Activated T-cell treated with anti-CD3 and anti-CD28 coated beads, Interleukin-2, amount 50 U/mL, for 4 hours (primary cell): ENCODE data around the gene CYP51A1. TPM values are rescaled to one million over a fixed set of nuclear protein-coding genes. Genes with fewer than 3 reads are reported as not detected.
"Not testable (repeated sequence)": the region's sequence is repeated elsewhere in the genome, so short reads cannot be mapped to it uniquely, and the experiment has no call there.

Source experiments
- ATAC-seq, 2 donors: fragments of 200-7000 bp; cut with Tn5 transposase; one replicate each; pipeline ENCODE4 v1.10.0; 2021
- DNase-seq: peaks from one replicate; pipeline ENCODE4 v3.0.0-alpha.2; 2020
- H3K27me3 Mint-ChIP-seq: one replicate; pipeline ENCODE4 v1.8.0; 2021; ENCODE audit warnings: low read depth, mixed read lengths
- H3K36me3 Mint-ChIP-seq: one replicate; pipeline ENCODE4 v1.8.0; 2022; ENCODE audit warnings: mixed read lengths; ENCODE audit not compliant: insufficient read depth
- H3K4me1 Mint-ChIP-seq: one replicate; pipeline ENCODE4 v1.8.0; 2021; ENCODE audit warnings: low read depth, mixed read lengths
- H3K4me3 Mint-ChIP-seq: one replicate; pipeline ENCODE4 v1.8.0; 2021; ENCODE audit warnings: mild to moderate bottlenecking, moderate library complexity, mixed read lengths
- H3K9me3 Mint-ChIP-seq: one replicate; pipeline ENCODE4 v1.8.0; 2021; ENCODE audit warnings: mixed read lengths
- total RNA-seq, 3 donors: library from RNA; stranded (reverse); gene quantifications; one replicate each; pipeline ENCODE4 v1.2.1, GENCODE V29; 2021

CYP51A1 gene
- total RNA-seq, 3 donors from 2014 or later, result 42.2 to 44.8 (median 43.4) TPM

DNA sequence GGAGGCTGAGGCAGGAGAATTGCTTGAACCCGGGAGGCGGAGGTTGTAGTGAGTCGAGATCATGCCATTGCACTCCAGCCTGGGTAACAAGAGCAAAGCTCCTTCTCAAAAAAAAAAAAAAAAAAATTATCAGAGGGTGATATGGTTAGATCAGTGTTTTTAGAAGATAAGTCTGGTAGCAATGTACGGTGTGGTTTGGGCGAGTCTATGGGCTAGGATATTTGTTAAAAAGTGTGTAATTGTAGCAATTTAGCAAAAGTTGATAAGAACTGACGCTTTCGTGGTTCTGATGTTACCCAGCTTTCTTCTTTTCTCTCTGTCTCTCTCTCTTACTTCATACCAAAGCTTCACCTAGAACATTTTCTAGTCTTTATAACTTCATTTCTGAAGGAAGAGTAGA is 6.9 kb upstream of the CYP51A1 start:
- no peak for DNase-seq
- Mint-ChIP-seq H3K27me3 (no peaks in the 10 kb centered on the region), H3K4me1 (no peaks in the 10 kb centered on the region), H3K9me3 (no peaks in the 10 kb centered on the region), H3K4me3 (no peak overlapping the region), H3K36me3 (no peaks in the 10 kb centered on the region)
- no peak for ATAC-seq

DNA sequence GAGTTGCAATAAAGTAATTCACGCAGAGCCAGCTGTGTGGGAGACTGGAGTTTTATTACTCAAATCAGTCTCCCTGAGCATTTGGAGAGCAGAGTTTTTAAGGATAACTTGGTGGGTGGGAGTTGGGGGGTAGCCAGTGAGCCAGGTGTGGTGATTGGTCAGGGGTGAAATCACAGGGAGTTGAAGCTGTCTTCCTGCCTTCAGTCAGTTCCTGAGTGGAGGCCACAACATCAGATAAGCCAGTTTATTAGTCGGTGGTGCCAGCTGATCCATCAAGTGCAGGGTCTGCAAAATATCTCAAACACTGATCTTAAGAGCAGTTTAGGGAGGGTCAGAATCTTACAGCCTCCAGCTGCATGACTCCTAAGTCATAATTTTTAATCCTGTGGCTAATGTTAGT is 3.3 kb upstream of the CYP51A1 start:
- no peaks in the 10 kb centered on the region for H3K36me3 Mint-ChIP-seq
- no peaks in the 10 kb centered on the region for H3K9me3 Mint-ChIP-seq
- H3K4me1 Mint-ChIP-seq, result peaks cover 17% of the 10 kb centered on the region
- H3K27me3 Mint-ChIP-seq, result no peaks in the 10 kb centered on the region
- no peak for DNase-seq
- H3K4me3 Mint-ChIP-seq, result no peak overlapping the region
- ATAC-seq, result no peak

DNA sequence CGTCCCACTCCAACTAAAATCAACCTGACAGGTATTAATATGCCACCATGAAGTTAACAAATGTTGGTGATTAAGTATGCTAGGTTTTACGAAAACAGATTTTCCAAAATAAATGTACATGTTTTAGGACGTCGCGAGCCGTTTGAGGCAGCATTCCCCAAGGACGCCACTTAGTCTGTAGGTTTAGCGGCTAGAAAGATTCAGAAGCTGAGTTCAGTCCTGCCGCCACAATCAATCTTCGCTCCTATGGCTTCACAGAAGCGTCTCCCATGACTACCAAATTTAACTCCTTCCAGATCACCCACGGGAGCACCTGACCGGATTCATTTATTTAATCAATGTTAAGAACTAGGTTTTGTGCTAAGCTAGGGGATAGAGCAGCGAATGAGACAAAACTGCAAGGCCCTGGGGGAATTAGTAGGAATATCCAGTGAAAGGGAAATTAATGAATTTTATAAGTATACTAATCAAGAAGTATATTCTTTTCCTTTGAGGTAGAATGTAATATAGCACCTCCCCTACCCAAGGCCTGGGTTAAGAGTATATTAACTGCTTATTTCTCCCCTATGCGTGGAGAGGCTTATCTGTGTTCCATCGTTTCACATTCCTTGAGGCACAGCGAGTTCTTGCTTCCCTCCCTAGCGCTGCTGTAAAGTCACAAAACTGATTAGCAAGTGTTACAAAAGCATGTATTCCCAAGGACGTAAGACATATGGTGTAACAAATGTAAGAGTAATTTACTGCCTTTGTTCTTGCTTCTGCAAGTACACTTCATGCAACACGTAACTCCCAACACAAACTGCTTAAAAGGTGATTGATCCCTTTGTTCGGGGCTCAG is 994 bp upstream of the CYP51A1 start:
- H3K4me1 Mint-ChIP-seq, result peaks cover 20% of the 10 kb centered on the region
- H3K27me3 Mint-ChIP-seq, result no peaks in the 10 kb centered on the region
- H3K4me3 Mint-ChIP-seq, result peak overlapping the region; percentile 94
- ATAC-seq, result no peak
- no peaks in the 10 kb centered on the region for H3K36me3 Mint-ChIP-seq
- no peak for DNase-seq
- no peaks in the 10 kb centered on the region for H3K9me3 Mint-ChIP-seq

DNA sequence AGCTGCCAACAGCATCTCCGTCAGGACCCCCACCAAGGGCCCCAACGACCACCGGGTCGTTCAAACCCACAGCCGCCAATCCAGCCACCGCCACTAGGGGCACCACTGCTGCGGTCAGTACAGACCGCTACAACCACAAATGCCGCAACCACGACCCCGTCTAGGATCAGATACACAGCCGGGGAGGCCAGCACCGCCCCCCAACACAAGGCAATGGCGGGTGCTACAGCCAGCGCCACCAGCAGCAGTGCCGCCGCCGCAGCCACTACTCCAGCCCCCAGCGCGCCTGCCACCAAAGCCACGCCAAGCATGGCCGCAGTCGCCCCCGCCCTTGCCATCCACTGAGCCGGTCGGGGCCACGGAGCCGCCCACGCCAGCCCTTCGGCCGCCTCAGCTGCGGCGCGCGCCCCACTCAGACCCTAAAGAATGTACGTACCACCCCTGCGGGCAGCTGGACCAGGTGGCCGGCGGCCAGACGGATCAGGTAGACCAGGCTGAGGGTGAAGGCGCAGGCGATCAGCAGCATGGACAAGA is 473 bp downstream of the CYP51A1 start:
- no peaks in the 10 kb centered on the region for H3K9me3 Mint-ChIP-seq
- H3K4me1 Mint-ChIP-seq, result peaks cover 20% of the 10 kb centered on the region
- peak overlapping the region; percentile 94 for H3K4me3 Mint-ChIP-seq
- DNase-seq (peak; percentile 41), ATAC-seq (peak; percentile 31 to 39)
- no peaks in the 10 kb centered on the region for H3K27me3 Mint-ChIP-seq
- H3K36me3 Mint-ChIP-seq, result peaks cover 6% of the 10 kb centered on the region

DNA sequence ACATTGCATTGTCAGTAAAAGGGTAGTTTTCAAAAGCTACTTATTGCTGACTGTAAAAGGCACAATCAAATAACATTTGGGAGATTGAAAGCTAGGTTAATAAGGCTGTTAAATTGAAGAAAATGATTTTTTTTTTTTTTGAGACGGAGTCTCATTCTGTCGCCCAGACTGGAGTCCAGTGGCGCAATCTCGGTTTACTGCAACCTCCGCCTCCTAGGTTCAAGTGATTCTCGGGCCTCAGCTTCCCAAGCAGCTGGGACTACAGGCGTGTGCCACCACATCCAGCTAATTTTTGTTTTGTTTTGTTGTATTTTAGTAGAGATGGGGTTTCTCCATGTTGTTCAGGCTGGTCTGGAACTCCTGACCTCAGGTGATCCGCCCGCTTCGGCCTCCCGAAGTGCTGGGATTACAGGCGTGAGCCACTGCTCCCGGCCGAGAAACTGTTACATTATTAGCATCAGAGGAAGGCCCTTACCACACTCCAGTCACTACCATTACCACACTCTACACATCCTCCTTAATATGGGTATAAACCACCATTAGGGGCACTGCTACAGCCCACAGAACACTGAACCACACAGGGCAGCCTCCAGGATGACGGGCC is 1.0 kb downstream of the CYP51A1 start:
- Mint-ChIP-seq H3K4me3 (peak overlapping the region; percentile 94), H3K27me3 (no peaks in the 10 kb centered on the region), H3K4me1 (peaks cover 20% of the 10 kb centered on the region), H3K36me3 (peaks cover 8% of the 10 kb centered on the region), H3K9me3 (no peaks in the 10 kb centered on the region)
- DNase-seq (no peak), ATAC-seq (peak; percentile 7)

DNA sequence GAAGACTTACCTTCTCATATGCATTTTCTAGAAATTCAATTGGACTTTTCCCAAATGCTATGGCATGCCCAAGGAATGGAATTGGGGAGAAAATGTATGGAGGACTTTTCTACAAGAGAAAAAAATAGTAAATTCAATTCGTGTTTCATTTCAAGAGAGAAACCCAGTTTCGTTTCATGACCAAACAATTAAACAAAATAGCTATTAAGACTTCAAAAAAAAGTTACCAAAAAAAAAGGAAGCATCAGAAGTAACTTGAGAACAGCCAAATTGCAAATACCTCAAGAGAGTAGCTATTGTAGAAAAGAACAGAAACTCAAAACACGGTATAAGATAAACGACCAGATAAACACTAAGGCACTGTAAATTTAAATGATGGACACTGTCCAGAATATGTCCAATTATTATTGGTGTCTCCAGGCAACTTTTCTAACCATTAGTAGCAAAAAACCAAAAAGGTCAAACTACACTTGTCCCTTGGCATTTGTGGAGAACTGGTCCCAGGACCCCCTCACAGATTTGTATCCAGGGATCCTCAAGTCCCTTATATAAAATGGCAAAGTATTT is 2.4 kb downstream of the CYP51A1 start:
- ATAC-seq, result no peak
- no peak for DNase-seq
- peak overlapping the region; percentile 16 for H3K4me3 Mint-ChIP-seq
- no peaks in the 10 kb centered on the region for H3K9me3 Mint-ChIP-seq
- H3K36me3 Mint-ChIP-seq, result peaks cover 14% of the 10 kb centered on the region
- H3K27me3 Mint-ChIP-seq, result no peaks in the 10 kb centered on the region
- H3K4me1 Mint-ChIP-seq, result peaks cover 20% of the 10 kb centered on the region

DNA sequence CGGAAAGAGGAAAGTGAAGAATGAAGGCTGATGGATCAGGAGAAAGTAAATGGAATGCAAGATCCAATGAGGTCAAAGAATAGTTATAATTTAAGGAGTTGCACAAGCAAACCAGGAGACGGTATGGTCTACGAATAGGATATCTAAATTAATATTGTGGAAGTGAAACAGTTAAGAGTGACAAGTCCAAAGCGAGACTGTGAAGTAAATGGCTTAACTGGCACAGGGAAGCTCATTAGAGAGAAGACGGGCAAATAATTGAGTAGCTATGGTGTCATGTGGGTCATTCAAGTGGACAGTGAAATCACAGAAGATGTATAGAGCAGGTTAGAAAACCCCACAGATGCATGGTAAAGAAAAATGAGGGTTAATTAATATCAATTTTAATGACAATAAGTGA is 3.2 kb downstream of the CYP51A1 start:
- DNase-seq, result no peak
- Mint-ChIP-seq H3K27me3 (no peaks in the 10 kb centered on the region), H3K4me1 (peaks cover 20% of the 10 kb centered on the region), H3K36me3 (peaks cover 20% of the 10 kb centered on the region), H3K9me3 (no peaks in the 10 kb centered on the region), H3K4me3 (no peak overlapping the region)
- ATAC-seq, result no peak

DNA sequence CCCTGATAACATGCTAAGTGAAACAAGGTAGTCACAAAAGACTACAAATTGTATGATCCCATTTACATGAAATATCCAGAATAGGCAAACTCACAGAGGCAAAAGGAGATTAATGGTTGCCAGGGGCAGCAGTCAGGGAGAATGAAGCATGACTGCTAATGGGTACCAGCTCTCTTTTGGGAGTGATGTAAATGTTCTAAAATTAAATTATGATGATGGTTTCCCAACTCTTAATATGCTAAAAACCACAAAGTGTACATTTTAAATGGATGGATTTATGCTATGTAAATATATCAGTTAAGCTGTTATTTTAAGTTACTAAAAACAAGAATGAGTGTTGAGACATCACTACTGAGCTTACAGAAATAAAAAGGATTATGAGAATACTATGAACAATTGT is 12.6 kb downstream of the CYP51A1 start:
- DNase-seq, result no peak
- peaks cover 54% of the 10 kb centered on the region for H3K36me3 Mint-ChIP-seq
- no peak overlapping the region for H3K4me3 Mint-ChIP-seq
- no peaks in the 10 kb centered on the region for H3K27me3 Mint-ChIP-seq
- no peak for ATAC-seq
- H3K4me1 Mint-ChIP-seq, result no peaks in the 10 kb centered on the region
- no peaks in the 10 kb centered on the region for H3K9me3 Mint-ChIP-seq

DNA sequence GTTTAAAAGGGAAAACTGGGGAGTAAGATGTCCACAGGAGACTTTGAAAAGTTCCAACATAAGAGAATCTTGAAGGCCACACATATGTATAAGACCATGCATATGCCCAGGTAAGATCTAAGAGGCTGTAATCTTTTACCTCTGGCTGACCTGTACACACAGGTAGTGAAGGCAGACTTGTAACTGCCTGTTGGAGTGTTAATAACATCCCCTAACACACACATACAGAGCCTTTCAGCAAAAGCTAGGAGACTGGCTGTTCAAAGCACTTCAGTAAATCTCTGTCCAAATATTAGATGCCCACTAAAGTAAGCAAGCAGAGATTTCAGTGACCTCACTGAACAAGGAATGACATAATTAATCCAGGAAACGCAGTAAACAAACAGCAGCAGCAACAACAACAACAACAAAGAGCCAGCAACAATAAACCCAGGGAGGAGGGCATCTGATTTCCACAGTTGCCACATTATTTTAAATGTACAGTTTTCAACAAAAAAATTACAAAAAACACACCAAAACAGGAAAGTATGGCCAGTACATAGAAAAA is 15.0 kb downstream of the CYP51A1 start:
- Mint-ChIP-seq H3K4me3 (no peak overlapping the region), H3K36me3 (peaks cover 62% of the 10 kb centered on the region), H3K27me3 (no peaks in the 10 kb centered on the region), H3K4me1 (no peaks in the 10 kb centered on the region), H3K9me3 (no peaks in the 10 kb centered on the region)
- no peak for DNase-seq
- ATAC-seq, result no peak

DNA sequence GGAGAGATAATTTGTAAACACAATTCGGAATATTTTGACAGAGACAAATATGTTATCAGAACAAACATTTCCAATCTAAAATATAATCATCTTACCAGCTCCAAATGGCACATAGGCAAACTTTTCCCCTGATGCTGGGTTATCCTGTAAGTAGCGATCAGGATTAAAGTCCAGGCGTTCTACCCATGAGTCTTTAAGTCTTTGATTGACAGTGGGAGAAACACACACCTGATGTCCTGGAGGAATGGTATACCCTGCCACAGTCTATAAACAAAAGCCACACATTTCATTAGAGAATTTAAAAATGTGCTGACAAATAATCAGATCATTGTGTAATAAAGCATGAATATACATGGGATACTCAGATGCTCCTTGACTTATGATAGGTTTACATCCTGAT is 17.3 kb downstream of the CYP51A1 start:
- ATAC-seq (no peak), DNase-seq (no peak)
- Mint-ChIP-seq H3K27me3 (no peaks in the 10 kb centered on the region), H3K36me3 (peaks cover 47% of the 10 kb centered on the region), H3K4me3 (no peak overlapping the region), H3K9me3 (no peaks in the 10 kb centered on the region), H3K4me1 (no peaks in the 10 kb centered on the region)

DNA sequence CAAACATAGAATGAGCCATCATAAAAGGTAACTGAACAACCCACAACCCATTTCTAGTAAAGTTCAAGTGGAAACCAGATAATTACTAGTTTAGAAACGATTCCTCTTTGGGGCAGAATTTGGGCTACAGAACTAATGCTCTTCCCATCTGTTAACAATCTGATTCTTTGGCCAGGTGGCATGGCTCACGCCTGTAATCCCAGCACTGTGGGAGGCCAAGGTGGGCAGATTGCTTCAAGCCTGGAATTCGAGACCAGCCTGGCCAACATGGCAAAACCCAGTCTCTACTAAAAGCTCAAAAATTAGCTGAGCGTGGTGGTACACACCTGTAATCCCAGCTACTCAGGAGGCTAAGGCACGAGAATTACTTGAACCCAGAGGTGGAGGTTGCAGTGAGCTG is 18.5 kb downstream of the CYP51A1 start:
- ATAC-seq, result no peak
- Mint-ChIP-seq H3K4me1 (no peaks in the 10 kb centered on the region), H3K36me3 (peaks cover 39% of the 10 kb centered on the region), H3K9me3 (no peaks in the 10 kb centered on the region), H3K27me3 (no peaks in the 10 kb centered on the region), H3K4me3 (no peak overlapping the region)
- DNase-seq, result no peak

DNA sequence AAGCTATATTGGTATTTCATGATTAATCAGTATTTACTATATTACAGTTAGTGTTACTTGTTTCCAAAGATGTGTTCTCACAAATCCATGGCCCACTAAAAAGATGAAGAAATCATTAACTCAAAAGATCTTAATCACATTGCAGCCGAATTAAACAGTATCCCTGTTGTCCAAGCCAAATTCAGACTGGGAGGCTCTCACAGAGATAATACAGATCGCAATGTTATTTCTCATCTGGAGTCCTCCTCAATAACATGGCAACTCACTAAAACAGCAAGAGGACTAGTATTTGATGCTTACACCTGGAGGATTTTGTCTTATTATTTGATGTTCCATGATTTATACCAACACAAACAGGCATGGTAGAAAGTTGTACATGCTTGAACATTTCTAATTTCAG is 23.4 kb downstream of the CYP51A1 start:
- no peak for DNase-seq
- H3K27me3 Mint-ChIP-seq, result no peaks in the 10 kb centered on the region
- no peak for ATAC-seq

DNA sequence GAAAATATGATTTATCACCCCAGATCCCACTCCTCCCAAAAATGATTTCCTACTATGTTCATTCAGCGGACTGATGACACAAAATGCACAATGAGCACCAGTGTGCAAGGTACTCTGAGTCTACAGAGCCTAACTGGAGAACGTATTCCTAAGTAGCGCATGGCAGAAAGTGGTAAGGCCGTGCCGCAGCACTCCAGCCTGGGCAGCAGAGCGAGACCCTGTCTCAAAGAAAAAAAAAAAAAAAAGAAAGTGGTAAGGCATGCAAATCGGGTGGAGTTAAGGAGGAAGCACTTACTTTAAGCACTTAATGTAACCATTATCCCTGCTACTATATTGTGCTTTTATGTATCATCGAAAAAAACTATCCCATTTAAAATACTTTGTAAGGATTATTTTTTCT is 25.5 kb downstream of the CYP51A1 start:
- Mint-ChIP-seq H3K4me3 (no peak overlapping the region), H3K27me3 (no peaks in the 10 kb centered on the region), H3K36me3 (peaks cover 20% of the 10 kb centered on the region), H3K4me1 (no peaks in the 10 kb centered on the region), H3K9me3 (no peaks in the 10 kb centered on the region)
- DNase-seq (no peak), ATAC-seq (no peak)

More for the DNA sequence above, 23.4 kb downstream of the CYP51A1 start:
- peaks cover 30% of the 10 kb centered on the region for H3K36me3 Mint-ChIP-seq
- no peaks in the 10 kb centered on the region for H3K4me1 Mint-ChIP-seq
- H3K4me3 Mint-ChIP-seq, result no peak overlapping the region
- no peaks in the 10 kb centered on the region for H3K9me3 Mint-ChIP-seq

DNA sequence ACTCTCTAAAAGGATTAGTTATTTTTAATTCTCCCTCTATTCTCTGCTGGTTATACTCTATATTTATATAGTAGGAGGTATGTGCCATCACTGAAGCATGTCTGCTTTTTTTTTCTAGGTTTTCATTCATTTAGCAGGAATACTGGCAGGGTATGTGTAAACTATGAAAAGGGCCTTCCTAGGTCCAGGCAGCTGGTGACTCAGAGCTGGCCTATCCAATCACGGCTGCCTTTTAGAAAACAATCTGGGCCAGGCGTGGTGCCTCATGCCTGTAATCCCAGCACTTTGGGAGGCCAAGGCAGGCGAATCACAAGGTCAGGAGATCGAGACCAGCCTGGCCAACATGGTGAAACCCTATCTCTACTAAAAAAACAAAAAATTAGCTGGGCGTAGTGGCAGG is 31.4 kb downstream of the CYP51A1 start:
- ATAC-seq, H3K9me3 Mint-ChIP-seq, H3K4me1 Mint-ChIP-seq, H3K27me3 Mint-ChIP-seq, DNase-seq, H3K4me3 Mint-ChIP-seq: not testable (repeated sequence)
- peaks cover 41% of the 10 kb centered on the region for H3K36me3 Mint-ChIP-seq
